ENCODE data around the gene SLC29A3. TPM values are rescaled to one million over a fixed set of nuclear protein-coding genes. Genes with fewer than 3 reads are reported as not detected.

Gene SLC29A3
- total RNA-seq, 2 donors from 2014 or later = 1.8 to 2.9 TPM

DNA sequence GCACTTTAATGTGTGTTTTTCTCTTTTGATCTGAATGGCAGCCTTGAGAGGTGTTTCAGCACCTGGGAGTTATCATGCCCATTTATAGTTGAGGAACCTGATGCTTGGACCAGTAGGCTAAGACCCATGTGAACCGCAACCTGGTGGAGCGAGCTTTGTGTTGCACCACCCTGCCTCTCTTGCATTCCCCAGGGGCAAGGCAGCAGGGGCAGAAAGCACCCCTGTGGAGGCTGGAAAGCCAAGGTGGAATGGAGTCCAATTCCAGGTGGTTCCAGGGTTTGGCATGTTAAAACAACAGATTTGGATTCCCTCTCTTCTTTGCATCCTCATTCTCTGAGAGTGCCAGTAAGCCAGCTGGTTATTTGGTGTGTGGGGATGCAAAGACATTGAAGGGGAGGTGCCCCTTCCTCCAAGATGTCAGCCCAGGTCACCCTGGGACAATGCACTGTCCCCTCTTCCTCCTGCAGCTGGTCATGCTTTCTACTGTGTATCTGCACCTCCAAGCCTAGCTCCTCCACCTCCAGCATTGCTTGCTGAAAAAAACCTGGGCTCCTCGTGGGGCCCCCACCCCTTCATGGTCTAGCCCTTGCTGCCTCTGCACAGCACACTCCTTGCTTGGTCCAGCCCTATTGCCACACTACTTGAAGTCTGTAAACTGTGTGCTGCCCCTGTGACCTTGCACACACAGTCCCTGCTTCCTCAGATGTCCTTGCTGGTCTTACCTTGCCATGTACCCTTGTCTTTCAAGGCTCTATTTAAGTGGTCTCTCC is 72.0 kb downstream of the SLC29A3 start:
- H3K4me3 ChIP-seq = no peak overlapping the region
- no peaks in the 10 kb centered on the region for H3K4me1 ChIP-seq
- peak; percentile 36 for DNase-seq (ENCODE audit: low spot score)
- no peaks in the 10 kb centered on the region for H3K36me3 ChIP-seq
- no peaks in the 10 kb centered on the region for H3K27me3 ChIP-seq
- H3K27ac ChIP-seq = no peak overlapping the region
- no peaks in the 10 kb centered on the region for H3K9me3 ChIP-seq
- TF ChIP-seq, protein P1, sequence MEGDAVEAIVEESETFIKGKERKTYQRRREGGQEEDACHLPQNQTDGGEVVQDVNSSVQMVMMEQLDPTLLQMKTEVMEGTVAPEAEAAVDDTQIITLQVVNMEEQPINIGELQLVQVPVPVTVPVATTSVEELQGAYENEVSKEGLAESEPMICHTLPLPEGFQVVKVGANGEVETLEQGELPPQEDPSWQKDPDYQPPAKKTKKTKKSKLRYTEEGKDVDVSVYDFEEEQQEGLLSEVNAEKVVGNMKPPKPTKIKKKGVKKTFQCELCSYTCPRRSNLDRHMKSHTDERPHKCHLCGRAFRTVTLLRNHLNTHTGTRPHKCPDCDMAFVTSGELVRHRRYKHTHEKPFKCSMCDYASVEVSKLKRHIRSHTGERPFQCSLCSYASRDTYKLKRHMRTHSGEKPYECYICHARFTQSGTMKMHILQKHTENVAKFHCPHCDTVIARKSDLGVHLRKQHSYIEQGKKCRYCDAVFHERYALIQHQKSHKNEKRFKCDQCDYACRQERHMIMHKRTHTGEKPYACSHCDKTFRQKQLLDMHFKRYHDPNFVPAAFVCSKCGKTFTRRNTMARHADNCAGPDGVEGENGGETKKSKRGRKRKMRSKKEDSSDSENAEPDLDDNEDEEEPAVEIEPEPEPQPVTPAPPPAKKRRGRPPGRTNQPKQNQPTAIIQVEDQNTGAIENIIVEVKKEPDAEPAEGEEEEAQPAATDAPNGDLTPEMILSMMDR (IDR thresholded peaks at IDR 0.05) = no peak

DNA sequence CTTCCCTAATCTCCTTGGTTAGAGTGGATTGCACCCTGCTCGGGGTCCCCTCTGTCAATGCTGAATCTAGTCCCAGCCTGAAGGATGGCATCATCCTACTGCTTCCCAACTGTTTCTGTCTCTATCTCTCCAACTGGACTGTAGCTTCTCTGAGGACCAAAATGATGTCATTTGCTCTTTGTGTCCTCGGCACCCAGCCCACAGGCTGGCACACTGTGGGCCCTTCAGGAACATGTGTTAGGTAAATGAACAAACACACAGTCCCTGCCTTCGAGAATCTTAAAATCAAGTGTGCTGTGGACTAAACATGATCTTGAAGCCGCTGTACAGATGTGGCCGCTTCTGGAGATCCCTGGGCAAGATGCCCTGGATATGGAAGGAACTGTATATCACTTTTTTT is 72.6 kb downstream of the SLC29A3 start:
- H3K36me3 ChIP-seq = no peaks in the 10 kb centered on the region
- H3K4me3 ChIP-seq = no peak overlapping the region
- peak; percentile 36 for DNase-seq (ENCODE audit: low spot score)
- no peaks in the 10 kb centered on the region for H3K27me3 ChIP-seq
- no peak overlapping the region for H3K27ac ChIP-seq
- TF ChIP-seq, protein P1 (IDR thresholded peaks at IDR 0.05) = no peak
- H3K9me3 ChIP-seq = no peaks in the 10 kb centered on the region
- H3K4me1 ChIP-seq = no peaks in the 10 kb centered on the region

DNA sequence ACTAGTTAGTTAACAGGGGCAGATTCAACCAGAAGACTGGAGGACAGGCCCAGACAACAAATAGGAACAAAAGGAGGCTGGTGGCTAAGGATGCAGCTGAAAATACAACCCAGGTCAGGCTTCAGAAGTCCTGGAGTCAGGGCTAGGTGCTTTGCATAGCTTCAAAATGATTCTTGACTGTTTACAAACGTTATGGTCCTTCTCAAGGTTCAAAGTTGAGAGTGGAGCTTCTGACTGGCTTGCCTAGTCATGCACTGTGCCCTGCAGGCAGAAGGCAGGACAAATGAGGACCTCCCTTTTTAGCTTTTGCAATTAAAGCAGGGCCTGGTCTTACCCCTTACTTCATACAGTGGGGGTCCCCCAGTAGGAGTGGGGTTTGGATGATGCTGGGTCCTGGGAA is 73.2 kb downstream of the SLC29A3 start:
- Histone ChIP-seq H3K9me3 (no peaks in the 10 kb centered on the region), H3K27me3 (no peaks in the 10 kb centered on the region), H3K4me1 (peaks cover 0 to 6% of the 10 kb centered on the region in 2 donors), H3K36me3 (no peaks in the 10 kb centered on the region), H3K4me3 (no peak overlapping the region), H3K27ac (no peak overlapping the region)
- TF ChIP-seq, protein P1 (IDR thresholded peaks at IDR 0.05) = no peak
- peak; percentile 28 for DNase-seq (ENCODE audit: low spot score)

- peak; percentile 52 for DNase-seq (ENCODE audit: low spot score)
- TF ChIP-seq, protein P1 (IDR thresholded peaks at IDR 0.05) = no peak
- Histone ChIP-seq H3K27me3 (no peaks in the 10 kb centered on the region), H3K4me3 (no peak overlapping the region), H3K27ac (no peak overlapping the region), H3K36me3 (no peaks in the 10 kb centered on the region), H3K4me1 (peaks cover 0 to 14% of the 10 kb centered on the region in 2 donors), H3K9me3 (no peaks in the 10 kb centered on the region)
These were observed 74.0 kb downstream of the SLC29A3 start for GRCh38 chr10:71392791-71393781.

- no peak overlapping the region for H3K27ac ChIP-seq
- H3K4me1 ChIP-seq = peaks cover 0 to 21% of the 10 kb centered on the region in 2 donors
- no peaks in the 10 kb centered on the region for H3K36me3 ChIP-seq
- H3K4me3 ChIP-seq = no peak overlapping the region
- H3K9me3 ChIP-seq = no peaks in the 10 kb centered on the region
- peak; percentile 52 for DNase-seq (ENCODE audit: low spot score)
- TF ChIP-seq, protein P1 (IDR thresholded peaks at IDR 0.05) = no peak
- H3K27me3 ChIP-seq = no peaks in the 10 kb centered on the region
These were observed 74.9 kb downstream of the SLC29A3 start for GRCh38 chr10:71393841-71394475.
